ENCODE data around the gene LMNA. TPM values are rescaled to one million over a fixed set of nuclear protein-coding genes. Genes with fewer than 3 reads are reported as not detected.
"Not testable (repeated sequence)": the region's sequence is repeated elsewhere in the genome, so short reads cannot be mapped to it uniquely, and the experiment has no call there.

LMNA gene
- total RNA-seq, 1 donor from 2014 or later = 141 TPM

GRCh38 chr1:156070548-156070947, 44.0 kb upstream of the LMNA start:
- Mint-ChIP-seq H3K27ac (no peak overlapping the region), H3K4me3 (no peak overlapping the region), H3K27me3 (no peaks in the 10 kb centered on the region), H3K4me1 (ENCODE audit: unreplicated experiment) (peaks cover 37% of the 10 kb centered on the region), H3K9me3 (no peaks in the 10 kb centered on the region), H3K36me3 (peaks cover 23% of the 10 kb centered on the region)
- no peak for DNase-seq (ENCODE audit: extremely low spot score, unreplicated experiment)
- no peak for TF ChIP-seq CTCF (conservative IDR thresholded peaks at IDR 0.05)

- Mint-ChIP-seq H3K4me1 (ENCODE audit: unreplicated experiment) (peaks cover 34% of the 10 kb centered on the region), H3K27ac (peak overlapping the region; percentile 34), H3K36me3 (peaks cover 26% of the 10 kb centered on the region)
Measured at GRCh38 chr1:156071332-156071816, 43.1 kb upstream of the LMNA start.

GRCh38 chr1:156072251-156072650, 42.3 kb upstream of the LMNA start:
- Mint-ChIP-seq H3K27me3 (no peaks in the 10 kb centered on the region), H3K9me3 (no peaks in the 10 kb centered on the region), H3K27ac (peak overlapping the region; percentile 68), H3K36me3 (peaks cover 27% of the 10 kb centered on the region), H3K4me1 (ENCODE audit: unreplicated experiment) (peaks cover 33% of the 10 kb centered on the region), H3K4me3 (no peak overlapping the region)
- DNase-seq (ENCODE audit: extremely low spot score, unreplicated experiment) = no peak
- no peak for TF ChIP-seq CTCF (conservative IDR thresholded peaks at IDR 0.05)

More at GRCh38 chr1:156071332-156071816, 43.1 kb upstream of the LMNA start:
- not testable (repeated sequence) for H3K4me3 Mint-ChIP-seq; H3K9me3 Mint-ChIP-seq; DNase-seq (ENCODE audit: extremely low spot score, unreplicated experiment); H3K27me3 Mint-ChIP-seq

GRCh38 chr1:156073110-156073687, 41.3 kb upstream of the LMNA start:
- Mint-ChIP-seq H3K27me3 (no peaks in the 10 kb centered on the region), H3K9me3 (no peaks in the 10 kb centered on the region), H3K4me1 (ENCODE audit: unreplicated experiment) (peaks cover 39% of the 10 kb centered on the region), H3K36me3 (peaks cover 32% of the 10 kb centered on the region), H3K4me3 (no peak overlapping the region), H3K27ac (peak overlapping the region; percentile 78)
- no peak for DNase-seq (ENCODE audit: extremely low spot score, unreplicated experiment)
- TF ChIP-seq CTCF (conservative IDR thresholded peaks at IDR 0.05) = no peak

- H3K4me3 Mint-ChIP-seq = peak overlapping the region; percentile 75
- no peaks in the 10 kb centered on the region for H3K9me3 Mint-ChIP-seq
- DNase-seq (ENCODE audit: extremely low spot score, unreplicated experiment) = no peak
- H3K4me1 Mint-ChIP-seq (ENCODE audit: unreplicated experiment) = peaks cover 44% of the 10 kb centered on the region
- no peak for TF ChIP-seq CTCF (conservative IDR thresholded peaks at IDR 0.05)
- H3K27me3 Mint-ChIP-seq = no peaks in the 10 kb centered on the region
- H3K27ac Mint-ChIP-seq = peak overlapping the region; percentile 78
- peaks cover 36% of the 10 kb centered on the region for H3K36me3 Mint-ChIP-seq
Measured at GRCh38 chr1:156073740-156074139, 40.8 kb upstream of the LMNA start.

- Mint-ChIP-seq H3K4me1 (ENCODE audit: unreplicated experiment) (peaks cover 49% of the 10 kb centered on the region), H3K9me3 (no peaks in the 10 kb centered on the region), H3K27me3 (no peaks in the 10 kb centered on the region), H3K27ac (no peak overlapping the region), H3K36me3 (peaks cover 40% of the 10 kb centered on the region), H3K4me3 (no peak overlapping the region)
- no peak for TF ChIP-seq CTCF (conservative IDR thresholded peaks at IDR 0.05)
- no peak for DNase-seq (ENCODE audit: extremely low spot score, unreplicated experiment)
Measured at GRCh38 chr1:156074661-156075060, 39.9 kb upstream of the LMNA start.

Data from type B pancreatic cell (in vitro differentiated cells).